GM19025 (cell line): ENCODE results near the gene CSMD2.

Experiments
- ATAC-seq: cut with Tn5 transposase; IDR thresholded peaks from one replicate; pipeline ENCODE4 v1.9.1; 2021; ENCODE audit warnings: mild to moderate bottlenecking, low read depth, moderate library complexity; ENCODE audit not compliant: unreplicated experiment

CSMD2 gene

DNA sequence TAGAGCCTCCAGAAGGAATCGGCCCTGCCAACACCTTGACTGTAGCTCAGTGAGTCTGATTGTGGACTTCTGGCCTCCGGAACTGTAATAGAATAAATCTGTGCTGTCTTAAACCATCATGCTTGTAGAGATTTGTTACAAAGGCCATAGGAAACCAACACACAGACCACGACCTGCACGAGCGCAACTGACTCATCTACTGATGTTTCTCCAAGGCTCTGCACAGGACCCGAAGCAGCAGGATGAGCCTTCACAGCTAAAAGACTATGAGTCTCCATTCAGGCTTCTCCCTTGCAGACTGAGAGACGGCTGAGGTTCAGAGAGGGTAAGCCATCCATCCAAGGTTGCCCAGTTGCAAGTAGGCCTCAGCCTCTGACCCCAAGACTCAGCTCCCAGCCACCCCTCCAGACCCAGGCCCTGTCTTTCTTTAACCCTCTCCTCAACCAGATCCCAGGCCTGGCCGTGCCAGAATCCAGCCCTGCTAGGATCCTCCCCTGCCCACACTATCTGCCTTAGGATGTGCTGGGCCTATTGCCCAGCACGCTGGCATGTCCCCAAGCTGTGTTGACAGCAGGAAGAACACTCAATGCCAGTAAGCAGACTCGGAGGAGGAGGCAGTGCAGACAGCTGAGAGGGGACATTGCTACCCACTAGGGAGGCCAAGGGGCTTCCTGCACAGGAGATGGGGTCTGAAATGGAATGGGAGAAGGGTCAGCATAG lies 192.2 kb downstream of the CSMD2 start:
- ATAC-seq, result no peak

DNA sequence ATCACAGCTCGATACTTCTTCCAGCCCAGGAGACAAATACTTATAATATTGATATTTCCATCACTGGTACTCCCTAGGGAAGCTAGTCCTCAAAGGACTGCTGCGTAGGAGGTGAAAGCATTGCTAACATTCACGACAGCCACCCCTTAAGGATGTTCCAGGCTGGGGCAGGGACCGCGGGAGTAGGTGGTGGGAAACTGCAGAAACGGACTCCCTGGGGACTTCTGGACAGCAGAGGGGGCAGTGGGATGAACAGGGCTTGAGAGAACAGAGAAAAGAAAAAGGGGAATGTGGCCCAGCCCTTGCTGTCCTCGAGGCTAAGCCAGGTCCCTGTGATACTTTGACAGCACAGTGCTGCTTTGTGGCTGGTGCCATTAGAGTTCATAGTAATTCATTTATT lies 193.1 kb downstream of the CSMD2 start:
- ATAC-seq, result no peak

DNA sequence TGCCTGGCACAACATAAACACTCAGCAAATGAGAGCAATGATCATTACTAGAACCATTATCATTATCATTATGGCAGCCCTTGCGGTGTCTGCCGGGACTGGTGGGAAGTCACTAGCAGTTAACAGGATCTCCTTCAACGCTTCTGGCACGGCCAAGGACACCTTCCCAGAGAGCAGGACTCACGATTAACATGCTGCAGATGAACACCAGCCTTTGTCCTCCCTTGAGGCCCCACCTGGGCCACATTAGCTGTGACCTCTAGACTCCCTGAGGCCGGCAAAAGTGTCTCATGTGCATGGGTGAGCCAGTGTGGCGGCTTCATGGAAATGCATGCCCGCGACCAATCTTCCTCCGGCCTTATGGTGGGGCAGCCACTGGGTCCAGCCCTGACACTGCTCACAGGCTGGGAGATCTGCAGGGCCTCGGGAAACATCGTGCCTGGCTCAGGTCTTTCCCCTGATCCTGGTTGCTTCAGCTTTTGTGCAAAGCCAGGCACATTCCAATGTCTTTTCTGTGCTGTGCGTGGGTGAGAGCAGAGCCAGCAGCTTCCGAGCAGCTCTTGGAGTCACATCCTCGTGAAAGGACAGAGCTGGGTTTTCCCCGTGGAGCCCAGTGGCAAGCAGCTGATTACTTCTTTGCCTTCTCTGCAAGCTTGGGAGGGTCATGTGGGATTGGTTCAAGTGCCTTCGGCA lies 193.9 kb downstream of the CSMD2 start:
- ATAC-seq, result no peak

DNA sequence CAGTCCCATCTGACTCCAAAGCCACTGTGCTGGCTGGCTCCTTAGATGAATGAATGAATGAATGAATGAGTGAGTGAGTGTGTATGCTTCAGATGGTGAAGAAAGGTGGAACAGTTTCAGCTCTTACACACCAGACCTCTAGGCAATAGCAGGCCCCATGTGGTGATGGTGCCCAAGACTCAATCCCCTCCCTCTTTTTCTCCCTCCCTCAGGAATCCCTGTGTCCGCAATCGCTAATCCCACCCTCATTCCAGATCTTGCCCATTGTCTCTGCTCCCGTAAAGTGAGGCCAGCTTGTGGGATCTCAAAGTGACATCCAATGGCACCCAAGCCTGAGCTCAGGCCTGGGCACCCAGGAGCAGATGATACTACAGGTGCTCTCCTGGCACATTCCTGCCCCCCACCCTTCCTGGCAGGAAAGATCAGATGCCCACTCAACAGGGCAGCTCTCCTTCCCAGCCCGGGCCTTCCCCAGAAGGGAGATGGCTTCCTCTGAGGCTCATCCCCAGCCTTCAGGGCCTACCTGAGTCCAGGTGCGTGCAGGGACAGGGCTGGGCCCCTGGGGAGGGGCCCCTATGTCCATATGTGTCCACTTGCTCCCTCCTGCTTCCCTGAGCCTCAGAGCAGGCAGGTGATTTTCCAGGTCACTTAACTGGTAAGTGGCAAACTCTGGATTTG lies 194.7 kb downstream of the CSMD2 start:
- ATAC-seq, result no peak

DNA sequence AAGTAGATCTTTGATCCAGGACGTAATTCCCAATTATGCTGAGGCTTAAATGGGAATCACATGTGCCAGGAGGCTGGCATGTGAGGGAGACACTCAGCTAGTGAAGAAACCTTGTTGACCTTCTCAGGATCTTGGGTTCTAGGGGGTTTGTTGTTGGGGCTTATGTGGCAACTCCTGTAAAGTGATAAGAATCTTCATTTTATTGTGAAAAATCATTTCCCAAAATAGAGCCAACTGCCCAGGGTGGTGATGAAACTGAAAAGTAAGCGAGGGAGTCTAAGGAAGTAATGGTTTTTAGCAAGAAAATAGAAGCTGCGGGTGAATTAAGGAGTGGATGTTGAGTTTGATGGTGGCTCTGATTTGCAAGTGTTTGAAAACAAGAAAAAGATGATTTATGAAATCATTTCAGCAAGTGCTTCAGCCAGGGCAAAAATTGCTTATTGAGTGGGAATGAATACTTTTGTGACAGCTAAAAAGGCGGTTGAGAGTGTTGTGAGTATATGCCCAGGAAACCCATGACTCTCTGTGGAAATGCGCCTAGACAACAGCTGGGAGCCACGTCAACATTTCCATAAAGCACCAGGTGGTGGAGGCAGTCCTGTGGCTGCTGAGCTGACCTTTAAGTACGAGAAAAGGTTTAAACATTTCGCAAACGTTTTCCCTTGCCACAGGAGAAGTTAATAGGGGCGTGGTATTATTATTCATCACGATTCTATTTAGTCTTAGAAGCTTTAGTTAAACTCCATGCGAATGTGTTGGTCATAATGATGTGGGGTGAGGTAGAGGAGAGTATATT lies 198.5 kb downstream of the CSMD2 start:
- no peak for ATAC-seq

DNA sequence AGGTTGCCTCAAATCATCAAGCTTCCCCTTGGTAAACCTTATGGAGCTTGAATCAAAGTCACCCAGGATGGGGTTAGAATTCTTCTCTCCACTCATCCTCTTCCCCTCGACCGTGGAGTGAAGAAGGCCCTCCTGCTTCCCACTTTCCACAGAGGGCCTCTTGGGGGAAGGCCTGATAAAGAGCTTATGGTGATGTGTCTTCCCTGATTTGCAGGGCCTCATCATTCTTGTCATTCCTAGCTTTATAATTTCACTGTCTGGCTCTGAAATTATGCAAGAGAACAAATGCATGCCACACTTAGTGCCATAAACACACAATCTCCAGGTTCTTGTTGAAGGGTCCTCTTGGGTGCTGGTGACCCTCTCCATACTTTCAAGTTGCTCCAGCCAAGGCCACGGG lies 199.9 kb downstream of the CSMD2 start:
- ATAC-seq, result no peak

DNA sequence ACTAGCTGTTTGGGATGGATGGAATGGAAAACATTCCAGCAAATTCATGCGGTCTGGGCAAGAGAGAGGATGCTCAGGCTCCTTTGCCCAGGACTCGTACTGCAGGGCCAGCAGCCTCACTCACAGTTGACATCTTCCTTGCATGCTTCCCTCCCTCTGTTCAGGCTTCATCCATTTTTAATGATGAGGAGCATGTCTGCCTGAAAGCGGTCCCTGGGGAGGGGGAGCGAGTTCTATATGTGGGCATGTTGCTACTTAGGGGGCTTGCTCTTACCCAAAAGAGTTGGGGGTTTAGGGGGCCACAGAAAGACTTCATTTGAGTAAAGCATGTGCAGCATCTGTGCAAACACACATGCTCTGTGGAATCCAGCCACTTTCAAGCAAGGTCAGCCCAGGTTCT lies 203.0 kb downstream of the CSMD2 start:
- ATAC-seq, result no peak

DNA sequence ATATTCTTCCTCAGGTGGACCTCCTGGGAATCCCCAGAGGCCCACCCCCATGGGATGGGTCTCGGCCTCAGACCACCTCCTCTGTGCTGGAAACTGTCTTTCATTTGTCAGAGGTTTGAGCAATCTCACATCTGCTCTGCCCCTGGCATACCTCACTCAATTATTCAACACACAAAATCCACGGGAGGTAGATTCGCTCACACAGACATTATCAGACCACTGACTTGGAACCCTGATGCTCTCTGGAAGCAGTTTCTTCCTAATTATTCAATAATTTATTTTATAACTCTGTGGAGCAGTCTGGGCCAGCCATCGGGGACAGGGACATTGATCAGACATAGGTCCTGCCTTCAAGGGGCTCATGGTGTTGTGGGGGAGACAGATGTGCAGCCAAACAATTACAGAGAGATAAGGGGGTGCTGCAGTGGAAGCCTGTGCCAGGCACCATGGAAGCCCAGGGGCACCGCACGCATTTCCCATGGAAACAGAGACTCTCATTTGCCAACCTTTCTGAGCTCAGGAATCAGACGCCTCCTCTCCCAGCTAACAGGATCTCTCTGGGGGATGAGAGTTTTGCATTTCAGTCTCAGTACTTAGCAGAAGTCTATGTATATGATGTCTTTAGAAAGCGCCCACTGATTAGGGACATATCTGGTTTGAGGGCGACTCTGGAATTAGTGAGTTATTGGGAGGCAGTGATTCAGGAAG lies 204.7 kb downstream of the CSMD2 start:
- no peak for ATAC-seq

DNA sequence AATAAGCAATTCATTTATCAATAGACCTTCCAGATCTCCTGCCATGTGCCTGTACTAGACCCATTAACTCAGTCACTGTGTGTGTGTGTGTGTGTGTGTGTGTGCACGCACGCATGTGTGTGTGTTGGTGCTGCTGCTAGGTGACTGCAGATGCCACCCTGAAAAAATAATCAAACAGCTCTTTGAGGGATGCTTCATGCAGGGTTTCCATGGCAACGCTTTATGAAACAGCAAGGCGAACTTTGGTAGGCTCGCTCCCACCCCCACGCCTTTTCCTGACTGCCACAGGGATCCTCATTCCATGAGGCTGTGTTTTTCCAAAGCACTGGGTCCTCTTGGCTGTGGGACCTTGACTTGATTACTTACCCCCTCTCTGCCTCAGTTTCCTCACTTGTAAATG lies 207.2 kb downstream of the CSMD2 start:
- ATAC-seq, result no peak

DNA sequence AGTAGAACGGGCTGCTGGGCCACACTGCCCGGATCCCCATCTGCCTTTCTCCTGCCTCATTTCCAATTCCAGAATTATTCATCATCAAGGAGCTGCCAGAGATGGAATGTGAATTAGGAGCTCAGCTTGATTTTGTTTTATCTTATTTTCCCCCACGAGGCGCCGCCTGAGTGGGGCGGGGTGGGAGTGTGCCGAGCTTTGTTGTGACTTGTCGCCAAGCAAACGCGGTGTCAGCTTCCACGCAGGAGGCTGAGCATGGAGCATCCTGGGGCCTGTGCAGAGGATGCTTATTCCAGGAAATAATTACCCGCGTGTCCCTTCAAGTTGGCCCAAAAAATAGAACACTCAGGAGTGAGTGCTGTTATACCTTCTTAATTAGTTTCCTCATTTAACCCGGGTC lies 209.9 kb downstream of the CSMD2 start:
- ATAC-seq, result no peak

DNA sequence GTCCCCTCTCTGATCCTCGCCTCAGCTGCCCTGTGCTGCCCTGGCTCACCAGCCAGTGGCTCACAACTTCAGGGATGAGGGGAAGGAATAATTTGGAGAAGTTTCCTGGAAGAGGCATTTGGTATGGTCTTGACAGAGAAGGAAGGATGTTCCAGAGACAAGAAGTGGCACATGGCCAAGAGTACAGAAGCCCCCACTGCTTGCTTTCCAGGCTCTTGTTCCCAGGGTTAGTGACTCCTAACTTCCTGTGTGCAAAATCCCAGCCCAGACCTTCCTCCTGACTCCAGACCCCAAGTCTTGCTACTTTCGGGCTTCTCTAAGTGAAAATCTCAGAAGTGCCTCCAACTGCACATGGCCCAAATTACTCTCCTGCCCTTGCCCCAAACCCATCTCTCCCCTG lies 215.5 kb downstream of the CSMD2 start:
- ATAC-seq, result no peak

DNA sequence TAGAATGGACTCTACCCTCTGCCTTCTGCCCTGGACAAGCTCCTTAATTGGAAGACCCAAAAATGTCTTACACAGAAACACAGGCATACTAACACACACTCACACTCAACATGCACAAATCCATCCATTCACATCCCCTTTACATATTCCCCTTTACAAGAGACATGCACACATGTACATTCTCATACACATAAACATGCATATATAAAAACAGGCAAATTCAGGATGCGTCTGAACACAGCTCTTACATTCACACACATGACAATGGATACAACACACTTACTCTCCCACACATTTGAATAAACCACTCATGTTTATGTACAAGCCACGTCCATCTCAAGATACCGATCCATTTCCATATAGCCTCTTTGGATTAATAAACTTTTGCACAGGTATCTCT lies 216.7 kb downstream of the CSMD2 start:
- ATAC-seq, result no peak

DNA sequence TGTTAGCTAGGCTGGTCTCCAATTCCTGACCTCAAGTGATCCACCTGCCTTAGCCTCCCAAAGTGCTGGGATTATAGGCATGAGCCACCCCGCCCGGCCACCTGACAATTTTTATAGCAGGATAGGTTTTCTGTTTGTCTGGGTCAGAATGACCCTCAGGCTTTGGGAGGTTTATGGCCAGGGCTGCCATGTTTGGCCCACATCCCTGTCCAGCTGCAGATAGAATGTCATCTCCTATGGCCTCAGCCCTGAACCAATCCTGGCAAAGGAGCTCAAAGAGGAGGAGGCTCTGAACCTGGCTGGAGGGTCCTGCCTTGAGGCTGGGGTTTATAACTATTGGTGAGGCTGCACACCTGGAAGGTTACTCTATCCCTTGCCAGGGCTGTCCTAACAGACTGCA lies 218.2 kb downstream of the CSMD2 start:
- ATAC-seq, result no peak

DNA sequence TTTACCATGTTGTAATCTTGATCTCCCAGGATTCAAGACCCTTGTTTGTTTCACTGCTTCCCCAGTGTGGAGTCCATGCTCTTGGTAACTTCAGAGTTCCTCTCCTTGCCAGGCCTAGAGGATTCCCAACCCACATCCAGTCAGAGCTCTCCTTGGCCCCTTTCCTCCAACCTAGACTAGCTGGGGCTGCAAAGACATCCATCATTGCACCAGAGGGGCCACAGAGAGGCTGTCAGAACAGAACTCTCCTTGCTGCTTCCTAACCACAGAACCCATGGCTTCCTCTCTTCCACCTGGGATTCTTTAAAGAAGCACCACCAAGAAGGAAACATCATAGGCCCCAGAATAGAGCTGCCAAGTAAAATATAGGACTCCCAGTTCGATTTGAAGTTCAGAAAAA lies 220.2 kb downstream of the CSMD2 start:
- no peak for ATAC-seq

DNA sequence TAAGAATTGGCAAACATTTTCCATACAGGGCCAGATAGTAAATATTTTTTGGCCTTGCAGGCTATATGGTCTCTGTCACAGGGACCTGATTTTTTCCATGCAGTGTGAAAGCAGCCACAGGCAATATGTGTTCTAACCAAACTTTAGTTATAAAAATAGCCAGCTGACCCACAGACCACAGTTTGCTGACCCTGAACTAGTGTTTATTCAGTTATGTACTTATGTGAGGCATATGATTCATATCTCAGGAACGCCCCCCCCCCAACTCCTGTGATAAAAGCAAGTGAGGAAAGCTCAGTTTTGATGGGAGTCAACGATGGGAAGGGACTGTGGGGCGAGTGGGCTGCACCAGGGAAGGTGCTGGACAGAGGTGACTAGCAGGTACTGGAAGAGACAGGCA lies 221.1 kb downstream of the CSMD2 start:
- ATAC-seq, result no peak

DNA sequence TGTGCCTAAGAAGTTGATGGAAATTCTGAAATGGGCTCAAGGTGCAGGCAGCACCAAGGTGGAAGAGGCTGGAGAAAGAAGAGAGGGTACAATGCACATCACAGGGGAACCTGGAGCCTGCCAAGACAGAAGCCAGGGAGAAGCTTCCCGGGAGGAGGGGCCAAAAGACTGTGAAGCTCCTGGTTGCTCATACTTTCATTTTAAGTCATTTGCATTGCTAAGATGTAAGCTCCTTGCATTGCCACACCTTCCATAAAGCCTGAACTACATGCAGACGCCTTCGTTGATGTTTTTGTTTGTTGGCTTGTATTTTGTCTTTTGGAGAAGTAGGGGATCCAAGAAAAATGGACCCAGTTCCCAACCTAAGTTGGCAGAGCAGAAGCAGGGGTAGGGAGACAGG lies 232.2 kb downstream of the CSMD2 start:
- no peak for ATAC-seq

DNA sequence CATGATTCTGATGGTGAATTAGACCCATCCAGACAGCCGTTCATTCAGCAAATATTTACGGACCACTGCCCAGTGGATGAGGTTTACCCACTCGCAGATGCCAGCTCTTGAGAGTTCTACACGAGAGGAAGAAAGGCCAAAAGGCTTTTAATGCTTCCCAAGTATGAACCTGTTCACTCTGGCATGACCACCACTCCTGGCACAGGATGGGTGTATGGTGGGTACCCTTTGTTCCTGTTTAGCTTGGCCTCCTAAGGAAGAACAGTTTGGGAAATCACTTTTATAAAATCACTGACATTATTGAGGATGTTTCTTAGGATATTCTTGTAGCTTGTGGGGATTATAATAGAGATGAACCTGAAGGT lies 233.9 kb downstream of the CSMD2 start:
- no peak for ATAC-seq

DNA sequence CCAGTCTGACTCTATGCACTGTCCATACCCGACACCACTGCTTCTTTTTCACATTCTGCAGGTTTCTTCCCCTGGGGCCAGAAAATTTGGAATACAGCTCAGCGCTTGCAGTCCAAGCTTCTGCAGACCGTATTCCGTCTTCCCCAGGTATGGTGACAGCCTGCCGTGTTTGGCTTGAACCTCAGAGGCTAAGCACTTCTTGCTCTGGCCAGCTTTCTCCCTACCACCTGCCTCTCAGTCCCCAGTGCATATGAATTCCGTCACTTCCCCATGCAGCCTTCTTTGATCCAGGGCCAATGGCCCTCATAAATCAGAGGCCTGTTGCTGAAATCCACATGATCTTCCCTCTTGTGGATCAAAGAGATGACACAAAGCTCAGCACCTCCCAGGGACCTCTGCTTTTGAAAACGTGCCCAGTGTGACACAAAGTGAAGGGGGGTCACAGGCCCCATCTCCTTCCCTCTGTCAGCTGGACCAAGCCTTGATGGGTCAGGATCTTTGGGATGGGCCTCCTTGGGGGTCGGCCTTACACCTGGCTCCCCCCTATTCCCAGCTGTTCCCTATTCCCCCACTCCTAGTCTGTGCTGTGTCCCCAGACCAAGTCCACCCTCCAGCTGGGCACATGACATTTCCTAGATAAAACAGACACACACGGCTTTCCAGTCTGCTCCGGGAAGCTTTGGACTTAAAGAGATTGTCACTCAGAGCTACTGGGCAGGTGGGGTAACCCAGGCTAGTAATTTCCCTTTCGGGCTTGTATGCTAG lies 234.5 kb downstream of the CSMD2 start:
- ATAC-seq, result no peak

DNA sequence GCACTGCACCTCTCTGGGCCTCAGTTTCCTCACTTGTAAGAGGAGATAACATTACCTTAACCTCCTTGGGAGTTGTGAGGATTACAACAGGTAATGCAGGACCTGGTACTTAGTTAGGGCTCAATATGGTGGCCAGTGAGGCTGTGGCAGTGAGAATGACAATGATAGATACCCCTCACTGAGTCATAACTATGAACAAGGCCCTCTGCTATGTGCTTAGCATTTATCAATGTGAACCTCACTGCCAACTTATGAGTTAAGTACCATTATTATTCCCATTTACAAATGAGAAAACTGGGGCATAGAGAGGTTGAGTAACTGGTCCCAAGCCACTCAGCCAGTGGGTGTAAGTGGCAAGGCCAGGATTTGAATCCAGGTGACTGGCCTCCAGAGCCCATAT lies 236.8 kb downstream of the CSMD2 start:
- ATAC-seq, result no peak

DNA sequence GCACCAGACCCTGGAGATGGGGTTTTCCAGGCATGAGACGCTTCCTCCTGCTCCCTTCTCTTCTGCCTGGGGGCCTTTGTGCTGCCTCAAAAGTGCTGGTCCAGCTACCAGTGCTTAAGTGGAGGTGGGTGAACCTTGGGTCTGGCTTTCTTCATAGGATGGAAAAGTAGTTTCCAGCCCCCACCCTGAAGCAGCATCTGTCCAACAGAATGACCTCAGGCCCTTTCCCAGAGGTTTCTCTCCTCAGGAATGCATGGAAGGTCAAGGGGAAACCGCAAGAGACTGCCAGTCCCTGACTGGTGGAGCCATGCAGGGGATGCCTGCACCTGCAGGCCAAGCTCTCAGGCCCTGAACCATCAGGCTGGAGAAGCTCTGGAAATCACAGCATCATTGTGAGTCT lies 237.3 kb downstream of the CSMD2 start:
- no peak for ATAC-seq
